Activated T-helper 2 cell treated with anti-CD3 and anti-CD28 coated beads, Interferon-gamma antibody, Interleukin-2, Interleukin-4, amounts not matched to agents 10 μg/mL and 5 μg/mL and 100 μg/mL, durations not matched to agents 14 hours and 24 hours and 36 hours (primary cell): ENCODE results near the gene FOXP1. TPM values are rescaled to one million over a fixed set of nuclear protein-coding genes. Genes with fewer than 3 reads are reported as not detected.

ENCODE experiments used
- DNase-seq: peaks from one replicate; pipeline ENCODE4 v3.0.0; 2021; ENCODE audit warnings: low spot score
- H3K27ac Mint-ChIP-seq: one replicate; pipeline ENCODE4 v1.8.0; 2021; ENCODE audit warnings: mixed read lengths
- H3K27me3 Mint-ChIP-seq: one replicate; pipeline ENCODE4 v1.8.0; 2021; ENCODE audit warnings: low read depth, mixed read lengths
- H3K36me3 Mint-ChIP-seq: one replicate; pipeline ENCODE4 v1.8.0; 2021; ENCODE audit warnings: low read depth, mixed read lengths
- H3K4me1 Mint-ChIP-seq: one replicate; pipeline ENCODE4 v1.8.0; 2021; ENCODE audit warnings: low read depth, mixed read lengths
- H3K4me3 Mint-ChIP-seq: one replicate; pipeline ENCODE4 v1.8.0; 2021; ENCODE audit warnings: low read depth, mild to moderate bottlenecking, moderate library complexity, mixed read lengths
- H3K9me3 Mint-ChIP-seq: one replicate; pipeline ENCODE4 v1.8.0; 2021; ENCODE audit warnings: mixed read lengths
- intact Hi-C: fragments of 100-400 bp; cut with micrococcal nuclease; formaldehyde crosslinking; loops from one replicate; pipeline ENCODE4 v1.15.1; 2023
- total RNA-seq: library from RNA; stranded (reverse); gene quantifications from 2 replicates; pipeline ENCODE4 v1.2.3, GENCODE V29; 2022

FOXP1 gene
- total RNA-seq, 1 donor from 2014 or later = 132 TPM

- Mint-ChIP-seq H3K27ac (peak overlapping the region; percentile 97), H3K4me3 (no peak overlapping the region), H3K36me3 (peaks cover 19% of the 10 kb centered on the region), H3K9me3 (no peaks in the 10 kb centered on the region), H3K27me3 (peaks cover 1% of the 10 kb centered on the region), H3K4me1 (peaks cover 68% of the 10 kb centered on the region)
- intact Hi-C loops = loop anchor here (5.0 kb wide), 2 partner anchors 214 to 259 kb away; no protein-coding TSS in a partner anchor
- DNase-seq = no peak
Observed at GRCh38 chr3:71228156-71228866, 355.2 kb downstream of the FOXP1 start.

DNA sequence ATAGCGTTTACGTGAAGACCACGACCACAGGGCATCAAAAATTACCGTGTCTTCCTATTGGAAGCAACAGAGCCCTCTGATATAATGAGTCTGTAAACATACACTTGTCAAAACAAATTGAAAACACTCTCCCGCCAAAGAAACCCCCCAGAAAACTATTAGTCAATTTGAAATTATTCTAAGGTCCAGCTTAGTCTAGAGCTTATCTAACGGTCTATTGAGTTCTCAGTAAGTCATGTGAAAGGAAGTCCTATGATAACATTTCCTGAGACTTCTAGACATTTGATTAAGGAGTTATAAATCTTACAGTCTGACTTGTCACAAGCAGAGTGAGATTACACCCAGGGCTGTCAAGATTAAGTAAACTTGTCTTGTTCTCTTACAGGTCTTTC, 356.3 kb downstream of the FOXP1 start:
- intact Hi-C loops = loop anchor here (1.0 to 5.0 kb wide), 7 partner anchors 74 to 260 kb away; no protein-coding TSS in a partner anchor
- Mint-ChIP-seq H3K4me3 (peak overlapping the region; percentile 88), H3K27ac (peak overlapping the region; percentile 97), H3K27me3 (peaks cover 1% of the 10 kb centered on the region), H3K4me1 (peaks cover 69% of the 10 kb centered on the region), H3K9me3 (no peaks in the 10 kb centered on the region), H3K36me3 (peaks cover 18% of the 10 kb centered on the region)
- no peak for DNase-seq

DNA sequence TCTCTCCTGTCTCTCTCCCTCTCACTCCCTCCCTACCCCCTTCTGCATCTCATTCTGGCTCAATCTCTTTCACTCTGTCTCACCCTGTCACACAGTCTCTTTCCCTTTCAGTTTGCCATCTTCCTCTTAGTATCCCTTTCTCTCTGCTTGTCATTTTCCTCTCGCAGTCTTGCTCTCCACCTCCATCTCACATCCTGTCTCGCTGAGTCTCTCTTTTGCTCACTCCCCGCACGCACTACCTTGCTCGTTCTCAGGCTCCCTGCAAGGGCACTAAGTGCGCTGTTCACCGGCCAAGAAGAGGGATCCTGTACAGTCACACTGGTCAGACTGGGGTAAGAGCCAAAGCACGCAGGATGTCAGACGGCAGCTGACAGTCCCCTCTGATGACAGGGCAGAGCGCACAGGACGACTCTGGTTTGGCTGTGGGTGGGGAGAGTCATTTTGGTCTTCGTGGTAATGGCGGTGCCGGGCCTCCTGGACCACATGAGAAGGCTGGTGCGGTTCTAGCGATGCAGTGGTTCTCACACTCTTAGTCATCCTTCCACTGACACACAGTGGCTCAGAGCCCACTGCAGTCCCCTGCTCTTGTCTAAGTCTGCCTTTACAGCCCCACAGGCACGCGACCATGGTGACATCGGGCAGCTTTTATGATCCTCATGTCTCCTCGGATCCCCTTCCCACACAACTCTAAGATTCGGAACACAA, 356.8 kb downstream of the FOXP1 start:
- peaks cover 13% of the 10 kb centered on the region for H3K36me3 Mint-ChIP-seq
- peak overlapping the region; percentile 88 for H3K4me3 Mint-ChIP-seq
- peak; percentile 86 for DNase-seq
- H3K4me1 Mint-ChIP-seq = peaks cover 63% of the 10 kb centered on the region
- H3K27me3 Mint-ChIP-seq = peaks cover 1% of the 10 kb centered on the region
- no peaks in the 10 kb centered on the region for H3K9me3 Mint-ChIP-seq
- intact Hi-C loops = loop anchor here (1.0 to 5.0 kb wide), 13 partner anchors 33 to 358 kb away; no protein-coding TSS in a partner anchor
- H3K27ac Mint-ChIP-seq = peak overlapping the region; percentile 97

DNA sequence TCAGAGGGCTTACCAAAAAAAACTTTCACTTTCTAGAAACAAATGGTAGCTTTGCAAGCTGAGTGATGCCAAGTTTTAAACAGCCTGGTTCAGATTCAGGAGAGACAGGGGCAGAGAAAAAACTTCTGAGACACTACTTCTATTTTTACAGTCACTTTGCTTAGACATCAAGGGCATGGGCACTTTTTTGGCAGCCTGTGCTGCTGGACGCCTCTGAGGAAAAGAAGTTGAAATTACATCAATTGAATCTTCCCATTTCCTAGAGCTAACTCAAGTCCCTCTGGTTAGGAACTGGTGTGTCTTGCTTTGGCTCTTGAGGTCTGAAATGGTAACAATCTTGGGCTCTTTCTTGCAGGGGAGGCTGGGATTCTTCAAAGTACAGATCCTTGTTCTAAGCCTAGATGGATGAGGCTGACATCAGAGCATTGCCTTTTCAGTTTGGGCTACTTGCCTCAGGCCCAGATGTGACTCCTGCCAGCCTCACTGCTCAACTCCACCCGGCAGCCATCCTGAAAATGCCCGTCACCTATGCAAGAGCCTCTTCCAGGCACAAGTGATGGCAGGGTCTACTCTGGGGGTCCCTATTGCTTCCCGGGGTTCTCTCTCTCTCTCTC, 357.5 kb downstream of the FOXP1 start:
- Mint-ChIP-seq H3K27me3 (peaks cover 1% of the 10 kb centered on the region), H3K9me3 (no peaks in the 10 kb centered on the region), H3K4me3 (peak overlapping the region; percentile 88), H3K36me3 (peaks cover 18% of the 10 kb centered on the region), H3K27ac (peak overlapping the region; percentile 97), H3K4me1 (peaks cover 66% of the 10 kb centered on the region)
- DNase-seq = no peak
- intact Hi-C loops = loop anchor here (1.0 to 5.0 kb wide), 11 partner anchors 33 to 358 kb away; no protein-coding TSS in a partner anchor

GRCh38 chr3:71225002-71225684, 358.4 kb downstream of the FOXP1 start:
- intact Hi-C loops = loop anchor here (5.0 kb wide), 2 partner anchors 217 to 262 kb away; no protein-coding TSS in a partner anchor
- no peak for DNase-seq
- peaks cover 23% of the 10 kb centered on the region for H3K36me3 Mint-ChIP-seq
- peak overlapping the region; percentile 88 for H3K4me3 Mint-ChIP-seq
- H3K9me3 Mint-ChIP-seq = no peaks in the 10 kb centered on the region
- H3K27ac Mint-ChIP-seq = peak overlapping the region; percentile 97
- peaks cover 1% of the 10 kb centered on the region for H3K27me3 Mint-ChIP-seq
- H3K4me1 Mint-ChIP-seq = peaks cover 67% of the 10 kb centered on the region

- Mint-ChIP-seq H3K9me3 (peaks cover 4% of the 10 kb centered on the region), H3K27me3 (no peaks in the 10 kb centered on the region), H3K27ac (peak overlapping the region; percentile 68), H3K36me3 (peaks cover 39% of the 10 kb centered on the region), H3K4me3 (no peak overlapping the region), H3K4me1 (peaks cover 39% of the 10 kb centered on the region)
- peak; percentile 40 for DNase-seq
- intact Hi-C loops = no loop called here
Observed at GRCh38 chr3:71219744-71220638, 363.5 kb downstream of the FOXP1 start.

GRCh38 chr3:71218508-71218907, 365.0 kb downstream of the FOXP1 start:
- Mint-ChIP-seq H3K9me3 (peaks cover 4% of the 10 kb centered on the region), H3K27ac (no peak overlapping the region), H3K4me3 (no peak overlapping the region), H3K27me3 (no peaks in the 10 kb centered on the region), H3K36me3 (peaks cover 42% of the 10 kb centered on the region), H3K4me1 (peaks cover 29% of the 10 kb centered on the region)
- intact Hi-C loops = no loop called here
- no peak for DNase-seq

GRCh38 chr3:71217640-71218222, 365.8 kb downstream of the FOXP1 start:
- DNase-seq = no peak
- Mint-ChIP-seq H3K27me3 (no peaks in the 10 kb centered on the region), H3K4me1 (peaks cover 24% of the 10 kb centered on the region), H3K36me3 (peaks cover 37% of the 10 kb centered on the region), H3K4me3 (no peak overlapping the region), H3K27ac (no peak overlapping the region), H3K9me3 (peaks cover 4% of the 10 kb centered on the region)
- intact Hi-C loops = no loop called here

- Mint-ChIP-seq H3K9me3 (peaks cover 4% of the 10 kb centered on the region), H3K4me1 (peaks cover 26% of the 10 kb centered on the region), H3K4me3 (no peak overlapping the region), H3K27ac (no peak overlapping the region), H3K27me3 (no peaks in the 10 kb centered on the region), H3K36me3 (peaks cover 29% of the 10 kb centered on the region)
- DNase-seq = no peak
- intact Hi-C loops = no loop called here
Observed at GRCh38 chr3:71215351-71215750, 368.2 kb downstream of the FOXP1 start.

DNA sequence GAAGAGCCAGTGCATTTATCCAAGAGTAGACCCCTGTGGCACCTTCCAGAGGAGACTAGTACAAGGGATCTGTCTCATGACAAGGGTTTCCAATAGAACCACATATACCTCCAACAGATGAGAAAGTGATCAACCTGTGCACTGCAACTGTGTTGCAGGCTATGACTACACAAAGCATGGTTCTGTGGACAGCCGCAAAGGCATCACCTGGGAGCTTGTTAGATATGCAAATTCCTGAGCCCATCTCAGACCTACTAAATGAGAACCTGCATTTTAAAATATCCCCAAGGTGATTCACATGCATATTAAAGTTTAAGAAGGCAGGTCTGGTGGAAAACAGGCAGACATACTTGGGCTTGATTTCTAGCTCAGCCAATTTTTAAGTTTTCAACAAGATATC, 368.7 kb downstream of the FOXP1 start:
- Mint-ChIP-seq H3K4me3 (no peak overlapping the region), H3K4me1 (peaks cover 23% of the 10 kb centered on the region), H3K27me3 (no peaks in the 10 kb centered on the region), H3K36me3 (peaks cover 24% of the 10 kb centered on the region), H3K9me3 (peaks cover 2% of the 10 kb centered on the region), H3K27ac (no peak overlapping the region)
- intact Hi-C loops = no loop called here
- no peak for DNase-seq

DNA sequence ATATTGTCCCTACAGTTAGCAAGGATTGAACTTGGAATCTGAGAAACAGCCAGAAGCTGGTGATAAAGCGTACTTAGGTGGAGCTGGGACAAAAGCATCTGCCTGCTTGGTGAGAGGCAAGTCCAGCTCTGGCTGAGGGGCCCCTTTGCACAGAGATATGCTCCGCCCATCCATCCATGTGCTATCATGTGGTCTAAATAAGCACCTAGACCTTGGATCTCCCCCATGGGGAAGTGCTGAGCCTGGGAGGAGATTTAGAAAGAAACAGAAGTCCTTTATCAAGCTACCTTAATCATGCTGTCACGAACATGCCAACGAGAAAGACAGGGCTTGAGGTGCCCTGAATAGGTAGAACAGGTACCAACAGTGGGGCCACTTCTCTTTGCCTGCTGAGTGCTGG, 369.5 kb downstream of the FOXP1 start:
- no peaks in the 10 kb centered on the region for H3K27me3 Mint-ChIP-seq
- peaks cover 25% of the 10 kb centered on the region for H3K4me1 Mint-ChIP-seq
- H3K36me3 Mint-ChIP-seq = peaks cover 20% of the 10 kb centered on the region
- no peak overlapping the region for H3K4me3 Mint-ChIP-seq
- intact Hi-C loops = no loop called here
- DNase-seq = no peak
- H3K27ac Mint-ChIP-seq = no peak overlapping the region
- H3K9me3 Mint-ChIP-seq = no peaks in the 10 kb centered on the region
